Measurements from ENCODE around the gene AGA. TPM values are rescaled to one million over a fixed set of nuclear protein-coding genes. Genes with fewer than 3 reads are reported as not detected.

Gene AGA
- total RNA-seq, 2 donors from 2014 or later: 40.0 to 42.3 TPM

DNA sequence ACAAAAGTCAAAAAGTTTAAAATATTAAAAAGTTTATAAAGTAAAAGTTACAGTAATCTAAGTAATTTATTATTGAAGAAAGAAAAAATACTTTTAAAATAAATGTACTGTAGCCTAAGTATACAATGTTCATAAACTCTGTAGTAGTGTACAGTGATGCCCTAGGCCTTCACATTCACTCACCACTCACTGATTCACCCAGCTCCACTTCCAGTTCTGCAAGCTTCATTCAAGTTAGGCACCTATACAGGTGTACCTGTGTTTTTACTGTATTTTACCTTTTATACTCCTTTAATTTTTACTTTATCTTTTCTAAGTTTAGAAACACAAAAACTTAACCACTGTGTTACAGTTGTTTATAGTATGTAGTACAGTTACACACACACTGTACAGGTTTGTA is 40.1 kb upstream of the AGA start:
- Histone ChIP-seq H3K4me1 (replicated peaks) (no peaks in the 10 kb centered on the region), H3K27ac (no peak overlapping the region), H3K4me3 (no peak overlapping the region), H3K9me3 (no peaks in the 10 kb centered on the region), H3K36me3 (no peaks in the 10 kb centered on the region), H3K27me3 (replicated peaks; ENCODE audit: insufficient read depth) (no peaks in the 10 kb centered on the region)
- TF ChIP-seq POLR2AphosphoS5 (IDR thresholded peaks at IDR 0.05) (no peak), POLR2A (IDR thresholded peaks at IDR 0.05) (no peak)
- TF ChIP-seq, protein P1, sequence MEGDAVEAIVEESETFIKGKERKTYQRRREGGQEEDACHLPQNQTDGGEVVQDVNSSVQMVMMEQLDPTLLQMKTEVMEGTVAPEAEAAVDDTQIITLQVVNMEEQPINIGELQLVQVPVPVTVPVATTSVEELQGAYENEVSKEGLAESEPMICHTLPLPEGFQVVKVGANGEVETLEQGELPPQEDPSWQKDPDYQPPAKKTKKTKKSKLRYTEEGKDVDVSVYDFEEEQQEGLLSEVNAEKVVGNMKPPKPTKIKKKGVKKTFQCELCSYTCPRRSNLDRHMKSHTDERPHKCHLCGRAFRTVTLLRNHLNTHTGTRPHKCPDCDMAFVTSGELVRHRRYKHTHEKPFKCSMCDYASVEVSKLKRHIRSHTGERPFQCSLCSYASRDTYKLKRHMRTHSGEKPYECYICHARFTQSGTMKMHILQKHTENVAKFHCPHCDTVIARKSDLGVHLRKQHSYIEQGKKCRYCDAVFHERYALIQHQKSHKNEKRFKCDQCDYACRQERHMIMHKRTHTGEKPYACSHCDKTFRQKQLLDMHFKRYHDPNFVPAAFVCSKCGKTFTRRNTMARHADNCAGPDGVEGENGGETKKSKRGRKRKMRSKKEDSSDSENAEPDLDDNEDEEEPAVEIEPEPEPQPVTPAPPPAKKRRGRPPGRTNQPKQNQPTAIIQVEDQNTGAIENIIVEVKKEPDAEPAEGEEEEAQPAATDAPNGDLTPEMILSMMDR (IDR thresholded peaks at IDR 0.05): no peak
- intact Hi-C loops (cut with DNase I): no loop called here
- DNase-seq (ENCODE audit: low spot score): no peak

DNA sequence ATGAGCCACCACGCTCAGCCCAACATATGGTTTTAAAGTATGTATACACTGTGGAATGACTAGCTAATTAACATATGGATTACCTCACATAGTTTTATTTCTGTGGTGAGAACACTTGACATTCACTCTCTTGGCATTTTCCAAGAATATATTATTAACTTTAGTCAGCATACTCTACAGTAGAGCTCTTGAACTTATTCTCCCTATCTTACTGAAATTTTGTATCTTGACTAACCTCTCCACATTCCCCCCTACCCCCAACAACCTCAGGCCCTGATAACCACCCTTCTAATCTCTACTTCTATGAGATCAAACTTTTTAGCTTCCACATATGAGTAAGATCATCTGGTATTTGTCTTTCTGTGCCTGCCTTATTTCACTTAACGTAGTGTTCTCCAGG is 38.6 kb upstream of the AGA start:
- TF ChIP-seq POLR2AphosphoS5 (IDR thresholded peaks at IDR 0.05) (no peak), POLR2A (IDR thresholded peaks at IDR 0.05) (no peak)
- TF ChIP-seq, protein P1 (IDR thresholded peaks at IDR 0.05): no peak
- intact Hi-C loops (cut with DNase I): no loop called here
- Histone ChIP-seq H3K36me3 (no peaks in the 10 kb centered on the region), H3K27me3 (replicated peaks; ENCODE audit: insufficient read depth) (no peaks in the 10 kb centered on the region), H3K27ac (no peak overlapping the region), H3K9me3 (no peaks in the 10 kb centered on the region), H3K4me3 (no peak overlapping the region), H3K4me1 (replicated peaks) (no peaks in the 10 kb centered on the region)
- 95% methylated on average over 2 of the region's 2 CpGs for WGBS
- no peak for DNase-seq (ENCODE audit: low spot score)

DNA sequence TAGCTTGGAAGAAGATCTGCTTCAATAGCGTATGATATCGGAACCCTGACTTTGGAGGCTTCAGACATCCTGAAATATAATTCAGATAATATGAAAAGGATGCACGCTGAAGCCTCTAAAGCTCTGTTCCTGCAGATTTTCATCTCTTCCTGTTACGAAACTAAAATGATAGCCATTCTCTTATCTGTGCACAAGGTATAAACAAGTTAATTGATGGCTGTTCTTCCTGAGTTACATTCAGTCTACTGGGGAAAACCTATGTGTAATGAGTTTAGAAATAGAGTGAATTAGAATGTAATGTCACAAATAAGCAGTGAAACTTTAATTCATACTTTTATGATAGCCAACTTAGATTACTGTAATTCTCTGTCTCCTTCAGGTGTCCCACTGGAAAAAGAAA is 36.8 kb upstream of the AGA start:
- TF ChIP-seq, protein P1 (IDR thresholded peaks at IDR 0.05): no peak
- no peak for TF ChIP-seq POLR2AphosphoS5 (IDR thresholded peaks at IDR 0.05)
- TF ChIP-seq POLR2A (IDR thresholded peaks at IDR 0.05): no peak
- H3K4me1 ChIP-seq (replicated peaks): no peaks in the 10 kb centered on the region
- no peaks in the 10 kb centered on the region for H3K9me3 ChIP-seq
- H3K36me3 ChIP-seq: no peaks in the 10 kb centered on the region
- intact Hi-C loops (cut with DNase I): no loop called here
- 79% methylated on average over 4 of the region's 4 CpGs for WGBS
- no peak for DNase-seq (ENCODE audit: low spot score)
- no peak overlapping the region for H3K27ac ChIP-seq
- H3K27me3 ChIP-seq (replicated peaks; ENCODE audit: insufficient read depth): no peaks in the 10 kb centered on the region
- no peak overlapping the region for H3K4me3 ChIP-seq

DNA sequence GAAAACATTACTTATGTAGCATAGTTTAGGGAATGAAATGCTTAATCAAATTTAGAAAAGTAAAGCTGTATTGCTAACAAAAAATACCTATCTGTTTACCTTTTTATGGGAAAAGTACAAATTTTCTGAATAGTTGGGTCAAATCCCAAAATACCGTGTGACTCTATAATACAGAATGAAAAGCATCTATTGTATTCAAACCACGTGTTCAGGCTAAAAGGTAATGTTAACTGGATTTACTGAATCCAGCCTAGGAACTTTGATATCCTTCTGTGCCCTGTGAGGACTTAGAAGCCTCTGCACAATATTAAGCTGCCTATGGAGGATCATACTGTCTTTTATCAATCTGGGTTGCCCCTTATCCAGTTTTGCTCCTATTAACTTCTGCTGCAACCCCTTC is 36.3 kb upstream of the AGA start:
- Histone ChIP-seq H3K27ac (no peak overlapping the region), H3K4me3 (no peak overlapping the region), H3K4me1 (replicated peaks) (no peaks in the 10 kb centered on the region), H3K9me3 (no peaks in the 10 kb centered on the region), H3K36me3 (no peaks in the 10 kb centered on the region), H3K27me3 (replicated peaks; ENCODE audit: insufficient read depth) (no peaks in the 10 kb centered on the region)
- TF ChIP-seq, protein P1 (IDR thresholded peaks at IDR 0.05): no peak
- TF ChIP-seq POLR2AphosphoS5 (IDR thresholded peaks at IDR 0.05): no peak
- no peak for TF ChIP-seq POLR2A (IDR thresholded peaks at IDR 0.05)
- intact Hi-C loops (cut with DNase I): no loop called here
- 19% methylated on average over 2 of the region's 2 CpGs for WGBS
- DNase-seq (ENCODE audit: low spot score): no peak

DNA sequence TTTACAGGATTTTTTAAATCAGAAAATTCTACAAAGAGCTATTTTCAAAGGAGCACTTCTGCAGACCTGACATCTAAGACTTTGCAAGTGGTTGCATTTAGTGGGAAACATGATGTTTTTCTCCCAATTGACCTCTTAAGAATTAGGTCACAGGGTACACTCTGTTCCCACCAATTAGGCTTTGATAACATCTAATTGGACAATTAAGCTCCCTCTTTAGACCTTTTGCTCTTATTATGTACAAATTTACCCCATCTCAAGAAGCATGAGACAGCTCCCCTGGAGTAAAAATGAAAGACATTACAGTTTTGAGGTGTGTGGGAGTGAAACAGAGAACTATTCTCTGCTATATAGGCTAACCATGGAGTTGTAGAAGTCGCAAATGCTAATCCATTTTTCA is 31.8 kb upstream of the AGA start:
- DNase-seq (ENCODE audit: low spot score): no peak
- Histone ChIP-seq H3K4me3 (no peak overlapping the region), H3K9me3 (no peaks in the 10 kb centered on the region), H3K36me3 (no peaks in the 10 kb centered on the region), H3K27ac (no peak overlapping the region), H3K4me1 (replicated peaks) (no peaks in the 10 kb centered on the region), H3K27me3 (replicated peaks; ENCODE audit: insufficient read depth) (no peaks in the 10 kb centered on the region)
- intact Hi-C loops (cut with DNase I): no loop called here
- 75% methylated on average over 1 of the region's 1 CpG for WGBS
- TF ChIP-seq, protein P1 (IDR thresholded peaks at IDR 0.05): no peak
- TF ChIP-seq POLR2A (IDR thresholded peaks at IDR 0.05) (no peak), POLR2AphosphoS5 (IDR thresholded peaks at IDR 0.05) (no peak)

Data from prostate gland (tissue), 2 donors.